MM.1S (cell line): Measurements from ENCODE around the gene ANKRD9.

Experiments
- DNase-seq: peaks from one replicate; pipeline ENCODE4 v3.0.0-alpha.2; 2015
- H2AFZ ChIP-seq: fragments of 300-600 bp; sonication (generic); 2 replicates; pipeline ENCODE4 v1.6.0; 2016; ENCODE audit warnings: antibody characterized with exemption, low read length
- H3F3A ChIP-seq: fragments of 300-600 bp; sonication (generic); 2 replicates; pipeline ENCODE4 v1.6.1; 2016; ENCODE audit warnings: mild to moderate bottlenecking, antibody characterized with exemption, low read length, moderate library complexity, mixed read lengths; ENCODE audit not compliant: insufficient read depth
- H3K27ac ChIP-seq: fragments of 300-600 bp; sonication (generic); 2 replicates; pipeline ENCODE4 v1.5.1; 2016; ENCODE audit warnings: mild to moderate bottlenecking, low read length
- H3K27me3 ChIP-seq: fragments of 300-600 bp; sonication (generic); replicated peaks from 2 replicates; pipeline ENCODE4 v1.6.0; 2016; ENCODE audit warnings: low read length; ENCODE audit not compliant: insufficient read depth
- H3K36me3 ChIP-seq: fragments of 300-600 bp; sonication (generic); replicated peaks from 2 replicates; pipeline ENCODE4 v1.6.1; 2016; ENCODE audit warnings: mild to moderate bottlenecking, low read length, mixed read lengths; ENCODE audit not compliant: insufficient read depth
- H3K4me1 ChIP-seq: fragments of 300-600 bp; sonication (generic); 2 replicates; pipeline ENCODE4 v1.6.1; 2016; ENCODE audit warnings: low read length, mixed read lengths
- H3K4me2 ChIP-seq: fragments of 300-600 bp; sonication (generic); 2 replicates; pipeline ENCODE4 v1.6.0; 2016; ENCODE audit warnings: low read depth, low read length
- H3K4me3 ChIP-seq: fragments of 300-600 bp; sonication (generic); 2 replicates; pipeline ENCODE4 v1.5.1; 2016; ENCODE audit warnings: low read length, mixed read lengths
- H3K79me2 ChIP-seq: fragments of 300-600 bp; sonication (generic); 2 replicates; pipeline ENCODE4 v1.6.1; 2016; ENCODE audit warnings: mixed run types, low read length, mixed read lengths
- H3K9ac ChIP-seq: fragments of 300-600 bp; sonication (generic); 2 replicates; pipeline ENCODE4 v1.6.1; 2016; ENCODE audit warnings: low read length, mixed read lengths
- H3K9me2 ChIP-seq: fragments of 300-600 bp; sonication (generic); replicated peaks from 2 replicates; pipeline ENCODE4 v1.6.1; 2016; ENCODE audit warnings: mild to moderate bottlenecking, low read length, mixed read lengths; ENCODE audit not compliant: insufficient read depth
- H3K9me3 ChIP-seq: fragments of 300-600 bp; sonication (generic); replicated peaks from 2 replicates; pipeline ENCODE4 v1.6.1; 2016; ENCODE audit warnings: mild to moderate bottlenecking, low read length, mixed read lengths; ENCODE audit not compliant: insufficient read depth
- H4K20me1 ChIP-seq: fragments of 300-600 bp; sonication (generic); 2 replicates; pipeline ENCODE4 v1.6.1; 2016; ENCODE audit warnings: mild to moderate bottlenecking, low read length, moderate library complexity, mixed read lengths; ENCODE audit not compliant: insufficient read depth
- CTCF ChIP-seq: fragments of 300-600 bp; sonication (generic); IDR thresholded peaks from 2 replicates; pipeline ENCODE4 v1.5.1; 2016; ENCODE audit warnings: antibody characterized with exemption, low read length, mixed read lengths
- EZH2 ChIP-seq: fragments of 300-600 bp; sonication (generic); optimal IDR thresholded peaks from 2 replicates; pipeline ENCODE3; 2017; ENCODE audit warnings: low read depth, mild to moderate bottlenecking, antibody characterized with exemption, low read length, mixed read lengths
- EZH2phosphoT487 ChIP-seq: fragments of 300-600 bp; sonication (generic); IDR thresholded peaks from 2 replicates; pipeline ENCODE4 v1.6.1; 2018; ENCODE audit warnings: antibody characterized with exemption, low read length

ANKRD9 gene

GRCh38 chr14:102532204-102532658 lies 22.7 kb upstream of the ANKRD9 start:
- Histone ChIP-seq H3K27ac (no peak overlapping the region), H2AFZ (no peak overlapping the region), H3K4me1 (no peaks in the 10 kb centered on the region), H3K9me3 (no peaks in the 10 kb centered on the region), H3K79me2 (no peaks in the 10 kb centered on the region), H3K9ac (no peak overlapping the region), H3K27me3 (no peaks in the 10 kb centered on the region), H3F3A (no peaks in the 10 kb centered on the region), H3K9me2 (no peaks in the 10 kb centered on the region), H4K20me1 (no peaks in the 10 kb centered on the region), H3K36me3 (no peaks in the 10 kb centered on the region), H3K4me3 (no peak overlapping the region), H3K4me2 (no peak overlapping the region)
- DNase-seq, result no peak
- TF ChIP-seq EZH2 (no peak), EZH2phosphoT487 (no peak), CTCF (no peak)

GRCh38 chr14:102530828-102531478 lies 21.4 kb upstream of the ANKRD9 start:
- Histone ChIP-seq H3K27me3 (no peaks in the 10 kb centered on the region), H3K9me3 (no peaks in the 10 kb centered on the region), H2AFZ (no peak overlapping the region), H3K9me2 (no peaks in the 10 kb centered on the region), H3K4me1 (no peaks in the 10 kb centered on the region), H3F3A (no peaks in the 10 kb centered on the region), H3K36me3 (no peaks in the 10 kb centered on the region), H3K4me3 (no peak overlapping the region), H3K79me2 (no peaks in the 10 kb centered on the region), H4K20me1 (no peaks in the 10 kb centered on the region), H3K9ac (no peak overlapping the region), H3K4me2 (no peak overlapping the region), H3K27ac (no peak overlapping the region)
- TF ChIP-seq EZH2phosphoT487 (no peak), EZH2 (no peak), CTCF (no peak)
- DNase-seq, result no peak

- H3K79me2 ChIP-seq, result no peaks in the 10 kb centered on the region
- DNase-seq, result no peak
- H3K4me1 ChIP-seq, result no peaks in the 10 kb centered on the region
- 0 out of 2 replicates have a peak, but pooled peaks cover 6% of the 10 kb centered on the region for H3F3A ChIP-seq
- H3K4me2 ChIP-seq, result no peak overlapping the region
- no peak overlapping the region for H3K9ac ChIP-seq
- no peaks in the 10 kb centered on the region for H4K20me1 ChIP-seq
- H2AFZ ChIP-seq, result no peak overlapping the region
- no peak overlapping the region for H3K27ac ChIP-seq
- TF ChIP-seq EZH2, result no peak
- TF ChIP-seq CTCF, result no peak
- TF ChIP-seq EZH2phosphoT487, result no peak
- no peaks in the 10 kb centered on the region for H3K36me3 ChIP-seq
- no peaks in the 10 kb centered on the region for H3K27me3 ChIP-seq
- no peaks in the 10 kb centered on the region for H3K9me3 ChIP-seq
- H3K9me2 ChIP-seq, result no peaks in the 10 kb centered on the region
- H3K4me3 ChIP-seq, result no peak overlapping the region
Observed at GRCh38 chr14:102528431-102529170, 19.0 kb upstream of the ANKRD9 start.
